GM12875 (cell line): ENCODE measurements around the gene PTCH2.
A peak's percentile ranks its signal among the peaks of the same experiment; 100 is the strongest.

ENCODE experiments used
- H3K4me3 ChIP-seq: one replicate; pipeline ENCODE4 v1.5.1; 2011; ENCODE audit warnings: low read depth, low read length, control low read depth
- CTCF ChIP-seq: IDR thresholded peaks from 2 replicates; pipeline ENCODE4 v1.5.1; 2011; ENCODE audit warnings: low read depth, mild to moderate bottlenecking, control low read depth, inconsistent platforms, low read length, moderate library complexity, borderline replicate concordance; ENCODE audit not compliant: insufficient read depth

Gene PTCH2

GRCh38 chr1:44775078-44775929 is 67.7 kb downstream of the PTCH2 start, which contains the start of gene RPS8:
TSS of gene RPS8 (plus strand) at chr1:44775540. CDS start at chr1:44775597, 57 bp downstream.
- H3K4me3 ChIP-seq: peak within 1 kb of the TSS; percentile 98
- no peak for TF ChIP-seq CTCF
